HEK293T (cell line): ENCODE results near the gene NPEPL1.

Source experiments
- CTCF ChIA-PET: fragments of 350-600 bp; formaldehyde crosslinking; extraction: SDS; loops from one replicate; lab custom pipeline; 2021; ENCODE audit warnings: antibody characterized with exemption, inconsistent platforms; lab: Yijun Ruan, JAX
- POLR2A ChIA-PET: fragments of 350-600 bp; formaldehyde crosslinking; extraction: SDS; loops from one replicate; lab custom pipeline; 2020; ENCODE audit warnings: antibody characterized with exemption, inconsistent platforms; lab: Yijun Ruan, JAX
- DNase-seq: peaks from one replicate; pipeline ENCODE4 v3.0.0; 2012; ENCODE audit warnings: mixed read lengths; ENCODE audit errors: extremely low spot score
- ARNT ChIP-seq: fragments of 450-650 bp; IDR thresholded peaks from 2 replicates; pipeline ENCODE4 v1.6.1; 2017; ENCODE audit warnings: mild to moderate bottlenecking
- BHLHE40 ChIP-seq: fragments of 450-650 bp; IDR thresholded peaks from 2 replicates; pipeline ENCODE4 v1.6.1; 2016; ENCODE audit warnings: mild to moderate bottlenecking, moderate library complexity, borderline replicate concordance
- CTBP1 ChIP-seq: fragments of 450-650 bp; IDR thresholded peaks from 2 replicates; pipeline ENCODE4 v1.6.1; 2016; ENCODE audit warnings: borderline replicate concordance
- ELF4 ChIP-seq: fragments of 450-650 bp; IDR thresholded peaks from 2 replicates; pipeline ENCODE4 v1.6.1; 2017; ENCODE audit warnings: antibody characterized with exemption
- FOXA1 ChIP-seq: fragments of 450-650 bp; IDR thresholded peaks from 2 replicates; pipeline ENCODE4 v1.6.1; 2016; ENCODE audit warnings: mild to moderate bottlenecking
- FOXK2 ChIP-seq: fragments of 450-650 bp; IDR thresholded peaks from 2 replicates; pipeline ENCODE4 v1.6.1; 2016; ENCODE audit warnings: mild to moderate bottlenecking
- FOXM1 ChIP-seq: fragments of 450-650 bp; IDR thresholded peaks from 2 replicates; pipeline ENCODE4 v1.6.1; 2017; ENCODE audit warnings: mild to moderate bottlenecking, borderline replicate concordance
- HDGF ChIP-seq: fragments of 450-650 bp; IDR thresholded peaks from 2 replicates; pipeline ENCODE4 v1.6.1; 2017; ENCODE audit warnings: antibody characterized with exemption, borderline replicate concordance
- L3MBTL2 ChIP-seq: fragments of 450-650 bp; conservative IDR thresholded peaks from 2 replicates; pipeline ENCODE4 v1.6.1; 2016; ENCODE audit warnings: mild to moderate bottlenecking
- LEF1 ChIP-seq: fragments of 450-650 bp; IDR thresholded peaks from 2 replicates; pipeline ENCODE4 v1.6.1; 2017; ENCODE audit warnings: mild to moderate bottlenecking, borderline replicate concordance
- NFRKB ChIP-seq: fragments of 450-650 bp; IDR thresholded peaks from 2 replicates; pipeline ENCODE4 v1.6.1; 2016; ENCODE audit warnings: mild to moderate bottlenecking, moderate library complexity
- SP1 ChIP-seq: fragments of 450-650 bp; IDR thresholded peaks from 2 replicates; pipeline ENCODE4 v1.6.1; 2017
- SUZ12 ChIP-seq: fragments of 450-650 bp; IDR thresholded peaks from 2 replicates; pipeline ENCODE4 v1.6.1; 2016; ENCODE audit warnings: mild to moderate bottlenecking
- TARDBP ChIP-seq: fragments of 450-650 bp; IDR thresholded peaks from 2 replicates; pipeline ENCODE4 v1.6.1; 2016
- ZNF384 ChIP-seq: fragments of 450-650 bp; IDR thresholded peaks from 2 replicates; pipeline ENCODE4 v1.6.1; 2016
- TF ChIP-seq, protein P1 (sequence below): fragments of 450-650 bp; IDR thresholded peaks from 2 replicates; pipeline ENCODE4 v1.6.1; 2016

Gene NPEPL1

DNA sequence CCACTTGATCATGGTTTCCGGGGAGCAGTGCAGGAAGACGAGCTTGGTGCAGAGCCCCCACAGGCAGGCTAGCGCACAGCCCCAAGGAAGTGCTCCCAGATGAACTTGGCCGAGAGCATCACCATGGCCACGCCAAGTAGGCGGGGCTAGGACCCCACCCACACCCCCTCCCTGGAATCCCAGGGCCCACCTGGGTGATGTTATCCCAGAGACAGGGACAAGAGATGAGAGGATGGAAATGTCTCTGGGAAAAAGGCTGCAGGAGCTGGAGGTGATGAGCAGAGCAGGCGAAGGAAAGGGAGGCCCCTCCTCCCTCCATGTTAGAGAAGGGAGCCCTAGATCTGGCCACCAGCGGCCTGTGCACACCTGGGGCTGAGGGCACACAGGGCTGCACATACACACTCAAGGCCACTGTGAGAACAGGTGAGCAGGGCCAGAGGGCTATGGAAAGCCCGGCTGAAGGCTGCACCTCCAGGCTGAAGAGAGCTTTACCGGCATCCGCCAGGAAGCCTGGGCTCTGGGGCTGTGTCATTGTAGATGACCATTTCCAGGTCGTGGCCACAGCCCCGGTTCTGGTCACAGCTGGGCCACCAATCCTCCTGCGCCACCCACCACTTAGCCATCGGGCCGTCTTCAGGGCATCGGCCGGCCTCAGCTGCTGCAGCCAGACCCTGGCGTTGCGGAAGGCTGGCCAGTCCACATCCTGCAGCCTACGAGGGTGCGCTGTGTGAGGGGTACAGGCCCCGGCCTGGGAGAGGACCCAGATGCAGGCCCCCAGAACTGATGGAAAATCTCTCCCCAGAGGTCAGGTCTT, 24.9 kb downstream of the NPEPL1 start:
- ChIA-PET CTCF (no interaction called here), POLR2A (no interaction called here)
- TF ChIP-seq SUZ12 = no peak
- no peak for TF ChIP-seq L3MBTL2
- TF ChIP-seq SP1 = no peak
- no peak for DNase-seq

DNA sequence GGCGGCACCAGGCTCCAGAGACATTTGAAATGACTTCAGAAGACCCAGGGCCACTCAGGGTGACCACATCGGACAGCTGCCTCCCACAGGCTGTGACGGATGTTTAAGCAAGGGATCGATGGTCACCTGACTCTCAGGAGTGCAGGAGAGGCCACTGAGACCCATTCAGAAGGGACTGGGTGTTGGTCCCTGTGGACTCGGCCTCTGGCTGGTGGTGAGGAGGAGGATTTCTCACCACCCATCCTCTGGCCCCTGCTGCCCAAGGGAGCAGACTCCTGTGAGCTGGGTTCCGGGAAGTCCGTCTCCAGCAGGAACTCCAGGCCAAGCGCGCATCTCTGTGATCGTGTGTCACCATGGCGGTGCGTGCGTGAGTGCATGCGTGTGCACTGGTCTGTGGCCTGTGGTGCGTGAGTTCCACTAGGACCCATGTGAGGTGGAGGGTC, 25.5 kb downstream of the NPEPL1 start:
- ChIA-PET POLR2A (no interaction called here), CTCF (no interaction called here)
- TF ChIP-seq, protein P1, sequence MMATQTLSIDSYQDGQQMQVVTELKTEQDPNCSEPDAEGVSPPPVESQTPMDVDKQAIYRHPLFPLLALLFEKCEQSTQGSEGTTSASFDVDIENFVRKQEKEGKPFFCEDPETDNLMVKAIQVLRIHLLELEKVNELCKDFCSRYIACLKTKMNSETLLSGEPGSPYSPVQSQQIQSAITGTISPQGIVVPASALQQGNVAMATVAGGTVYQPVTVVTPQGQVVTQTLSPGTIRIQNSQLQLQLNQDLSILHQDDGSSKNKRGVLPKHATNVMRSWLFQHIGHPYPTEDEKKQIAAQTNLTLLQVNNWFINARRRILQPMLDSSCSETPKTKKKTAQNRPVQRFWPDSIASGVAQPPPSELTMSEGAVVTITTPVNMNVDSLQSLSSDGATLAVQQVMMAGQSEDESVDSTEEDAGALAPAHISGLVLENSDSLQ = no peak
- TF ChIP-seq ELF4 (no peak), FOXA1 (no peak), SUZ12 (no peak), NFRKB (no peak), BHLHE40 (no peak), HDGF (no peak), ARNT (no peak), ZNF384 (no peak), CTBP1 (no peak), L3MBTL2 (no peak), LEF1 (no peak)
- DNase-seq = no peak

DNA sequence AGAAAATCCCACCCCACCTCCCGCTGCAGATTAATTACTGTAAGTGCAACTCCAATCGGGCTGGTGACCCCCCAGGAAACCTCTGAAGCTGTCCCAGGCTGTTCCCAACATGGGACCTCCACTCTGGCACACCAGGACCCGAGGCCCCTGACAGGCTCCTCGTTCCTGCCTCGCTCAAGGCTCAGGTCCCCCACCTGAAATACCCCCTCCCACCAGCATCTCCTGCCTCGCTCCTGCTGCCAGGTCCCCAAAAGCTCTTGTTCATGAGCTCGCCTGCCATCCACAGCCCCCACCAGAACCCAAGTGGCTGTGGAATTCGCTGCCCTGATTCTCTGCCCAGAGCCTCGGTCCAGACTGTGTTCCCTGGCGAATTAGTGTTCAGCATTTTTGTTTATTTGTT, 26.1 kb downstream of the NPEPL1 start:
- TF ChIP-seq SUZ12 (no peak), BHLHE40 (no peak), LEF1 (no peak), FOXM1 (no peak), ELF4 (no peak), CTBP1 (no peak), FOXK2 (no peak), ZNF384 (no peak)
- DNase-seq = no peak
- POLR2A ChIA-PET = no interaction called here
- CTCF ChIA-PET = no interaction called here

DNA sequence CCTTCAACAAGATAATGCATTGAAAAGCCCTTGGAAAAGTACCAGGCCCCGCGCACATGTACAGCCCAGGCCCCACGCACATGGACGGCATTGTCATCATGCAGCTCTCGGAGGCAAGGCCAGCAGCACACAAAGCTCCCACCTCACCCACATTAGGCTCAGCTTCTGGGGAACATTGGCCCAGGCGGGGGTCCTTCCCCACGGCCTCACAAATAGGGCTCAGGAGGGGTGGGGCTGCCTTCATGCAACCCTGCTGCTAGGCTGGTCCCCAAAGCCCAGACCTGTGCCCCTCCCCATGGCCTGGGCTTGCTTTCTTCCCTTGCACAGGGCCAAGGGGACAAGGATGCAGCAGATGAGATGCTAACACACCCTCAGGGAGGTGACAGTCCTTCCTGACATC, 26.7 kb downstream of the NPEPL1 start:
- no peak for DNase-seq
- TF ChIP-seq ARNT (no peak), TARDBP (no peak), BHLHE40 (no peak), FOXA1 (no peak), NFRKB (no peak), SUZ12 (no peak), SP1 (no peak), FOXK2 (no peak), CTBP1 (no peak), L3MBTL2 (no peak)
- ChIA-PET CTCF (no interaction called here), POLR2A (no interaction called here)

DNA sequence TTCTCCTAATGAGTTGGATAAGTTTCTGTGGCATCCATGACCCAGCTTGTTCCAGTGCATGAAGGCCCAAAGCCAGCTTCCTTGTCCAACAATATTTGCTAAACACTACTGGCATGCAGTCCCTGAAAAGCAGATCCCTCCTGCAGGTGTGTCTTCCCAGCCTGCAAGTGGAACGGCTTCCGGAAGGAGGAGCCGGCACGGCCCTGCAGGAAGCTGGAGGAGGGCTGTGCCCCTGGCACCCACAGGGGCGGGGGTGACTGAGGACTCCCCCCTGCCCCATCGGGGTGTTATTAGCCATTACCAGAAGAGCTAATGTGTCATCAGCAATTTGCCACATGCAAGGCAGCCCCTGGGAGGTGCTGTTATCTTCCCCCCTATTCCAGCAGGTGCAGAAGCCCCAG, 27.4 kb downstream of the NPEPL1 start:
- CTCF ChIA-PET = no interaction called here
- DNase-seq = no peak
- TF ChIP-seq FOXM1 = no peak
- TF ChIP-seq ELF4 = no peak
- TF ChIP-seq, protein P1 = no peak
- no peak for TF ChIP-seq L3MBTL2
- TF ChIP-seq TARDBP = no peak
- TF ChIP-seq BHLHE40 = no peak
- no peak for TF ChIP-seq ZNF384
- TF ChIP-seq ARNT = no peak
- no peak for TF ChIP-seq FOXA1
- no peak for TF ChIP-seq CTBP1
- no peak for TF ChIP-seq SUZ12
- no peak for TF ChIP-seq HDGF
- POLR2A ChIA-PET = no interaction called here

DNA sequence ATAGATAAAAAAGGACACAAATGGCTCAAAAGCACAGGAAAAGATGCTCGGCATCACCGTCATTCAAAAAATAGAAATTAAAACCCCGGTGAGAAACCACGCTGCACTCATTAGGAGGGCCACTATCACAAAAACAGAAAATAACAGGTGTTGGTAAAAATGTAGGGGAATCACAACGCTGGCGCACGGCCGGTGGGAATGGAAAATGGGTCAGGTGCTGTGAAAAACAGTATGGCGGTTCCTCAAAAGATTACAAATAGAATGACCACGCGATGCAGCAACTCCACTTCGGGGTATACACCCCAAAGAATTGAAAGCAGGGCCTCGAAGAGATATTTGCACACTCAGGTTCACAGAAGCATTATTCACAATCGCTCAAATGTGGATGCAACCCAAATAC, 28.3 kb downstream of the NPEPL1 start:
- CTCF ChIA-PET = no interaction called here
- POLR2A ChIA-PET = no interaction called here
- TF ChIP-seq SP1 (no peak), CTBP1 (no peak), FOXK2 (no peak), ARNT (no peak), TARDBP (no peak), NFRKB (no peak), FOXA1 (no peak), L3MBTL2 (no peak), LEF1 (no peak), ZNF384 (no peak), HDGF (no peak), FOXM1 (no peak), SUZ12 (no peak), BHLHE40 (no peak), ELF4 (no peak)
- TF ChIP-seq, protein P1 = no peak
- DNase-seq = no peak
